ENCODE measurements around the gene PLPP1.

The PLPP1 gene

GRCh38 chr5:55498457-55498856 lies 36.3 kb downstream of the PLPP1 start:
- no peak for DNase-seq

DNA sequence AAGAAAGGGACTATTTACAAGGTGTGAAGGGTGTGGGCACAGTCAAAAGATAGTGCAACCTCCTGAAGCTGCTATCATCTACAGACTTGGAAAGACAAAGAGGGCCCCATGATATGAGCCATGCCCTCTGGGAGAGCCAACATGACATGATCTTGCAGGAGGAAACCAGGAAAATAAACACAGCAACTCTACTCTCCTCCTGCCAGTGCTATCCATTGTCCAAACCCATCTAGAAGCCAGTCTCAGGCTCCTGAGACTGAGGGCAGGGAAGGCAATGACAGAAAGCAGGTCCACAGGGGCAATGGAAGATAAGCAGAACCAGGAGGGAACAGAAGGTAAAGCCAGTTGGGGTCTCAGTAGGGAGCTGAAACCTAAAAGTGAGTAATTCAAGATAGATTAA lies 37.1 kb downstream of the PLPP1 start:
- no peak for DNase-seq

DNA sequence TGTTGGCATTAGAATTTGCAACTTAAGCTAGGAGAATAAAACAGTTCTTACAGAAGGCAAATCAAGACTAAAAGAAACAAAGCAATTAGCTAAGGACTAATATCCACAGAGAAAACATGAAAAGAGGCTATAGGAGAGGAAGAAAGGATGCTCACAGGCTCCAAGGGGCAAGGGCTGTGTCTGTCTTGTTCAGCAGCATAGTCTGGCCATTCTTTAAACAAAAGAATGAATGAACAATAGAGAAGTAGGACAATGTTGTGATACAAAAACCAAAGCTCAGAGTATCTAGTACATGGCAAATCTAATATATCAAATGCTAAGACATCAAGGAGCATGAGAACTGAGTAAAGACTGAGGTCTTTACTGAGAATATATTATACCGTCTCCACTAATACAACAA lies 39.5 kb downstream of the PLPP1 start:
- no peak for DNase-seq

DNA sequence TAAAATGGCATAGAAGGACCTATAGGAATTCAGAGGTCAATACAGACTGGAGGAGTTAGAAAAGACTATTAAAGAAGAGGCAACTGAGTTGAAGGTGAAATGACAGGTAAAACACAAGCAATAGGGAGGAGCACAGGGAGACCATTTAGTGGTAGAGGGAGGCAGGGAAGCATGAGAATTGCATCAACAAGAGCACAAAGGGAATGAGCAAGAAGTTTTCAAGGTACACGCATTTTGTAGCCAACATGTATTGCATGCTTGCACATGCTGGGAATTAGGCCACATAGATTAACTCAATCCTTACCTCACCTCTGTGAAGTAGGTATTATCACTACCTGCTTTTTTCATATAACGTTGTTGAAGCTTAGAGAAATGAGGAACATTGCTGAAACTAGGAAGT lies 42.3 kb downstream of the PLPP1 start:
- DNase-seq: no peak

DNA sequence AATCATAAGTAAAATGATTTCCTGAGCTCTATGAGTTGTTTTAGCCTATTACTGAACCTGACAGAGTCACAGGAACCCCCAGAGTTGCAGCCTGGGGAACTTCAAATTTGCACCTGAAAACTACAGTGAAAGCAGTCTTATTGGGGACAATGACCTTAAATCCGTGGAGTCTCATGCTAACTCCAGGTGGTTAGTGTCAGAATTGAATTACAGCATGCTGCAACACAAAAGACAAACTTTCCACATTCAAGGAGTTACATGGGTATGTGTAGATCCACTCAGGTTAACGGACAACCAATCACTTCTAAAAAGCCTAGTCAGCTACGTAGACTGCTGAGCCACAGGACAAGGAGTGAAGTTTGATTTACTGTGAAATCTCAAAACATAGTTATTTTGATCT lies 49.7 kb downstream of the PLPP1 start:
- DNase-seq: no peak

GRCh38 chr5:55484531-55484930 lies 50.2 kb downstream of the PLPP1 start:
- DNase-seq: no peak

GRCh38 chr5:55483885-55484284 lies 50.9 kb downstream of the PLPP1 start:
- no peak for DNase-seq

GRCh38 chr5:55481293-55481855 lies 53.4 kb downstream of the PLPP1 start:
- DNase-seq: no peak

DNA sequence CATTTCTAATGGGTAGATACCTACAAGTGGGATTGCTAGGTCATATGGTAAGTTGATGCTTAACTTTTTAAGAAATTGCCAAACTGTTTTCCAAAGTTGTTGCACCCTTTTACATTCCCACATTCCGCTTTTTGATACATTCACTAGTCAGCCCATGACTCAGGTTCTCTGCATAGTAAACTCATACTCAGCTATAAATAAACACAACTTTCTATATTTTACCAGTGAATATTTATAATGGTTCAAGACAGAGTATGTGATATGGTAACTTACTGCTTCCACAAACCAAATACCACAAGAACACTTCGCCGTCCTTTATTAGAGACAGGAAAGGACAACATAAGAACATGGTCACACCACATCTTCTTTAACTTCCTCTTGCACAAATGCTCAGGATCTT lies 54.0 kb downstream of the PLPP1 start:
- DNase-seq: no peak

- DNase-seq: no peak
Observed at GRCh38 chr5:55472642-55473041, 62.1 kb downstream of the PLPP1 start.

- DNase-seq: no peak
Observed at GRCh38 chr5:55471468-55471867, 63.3 kb downstream of the PLPP1 start.

- no peak for DNase-seq
Observed at GRCh38 chr5:55470282-55470681, 64.5 kb downstream of the PLPP1 start.

- DNase-seq: no peak
Observed at GRCh38 chr5:55469839-55470238, 64.9 kb downstream of the PLPP1 start.

DNA sequence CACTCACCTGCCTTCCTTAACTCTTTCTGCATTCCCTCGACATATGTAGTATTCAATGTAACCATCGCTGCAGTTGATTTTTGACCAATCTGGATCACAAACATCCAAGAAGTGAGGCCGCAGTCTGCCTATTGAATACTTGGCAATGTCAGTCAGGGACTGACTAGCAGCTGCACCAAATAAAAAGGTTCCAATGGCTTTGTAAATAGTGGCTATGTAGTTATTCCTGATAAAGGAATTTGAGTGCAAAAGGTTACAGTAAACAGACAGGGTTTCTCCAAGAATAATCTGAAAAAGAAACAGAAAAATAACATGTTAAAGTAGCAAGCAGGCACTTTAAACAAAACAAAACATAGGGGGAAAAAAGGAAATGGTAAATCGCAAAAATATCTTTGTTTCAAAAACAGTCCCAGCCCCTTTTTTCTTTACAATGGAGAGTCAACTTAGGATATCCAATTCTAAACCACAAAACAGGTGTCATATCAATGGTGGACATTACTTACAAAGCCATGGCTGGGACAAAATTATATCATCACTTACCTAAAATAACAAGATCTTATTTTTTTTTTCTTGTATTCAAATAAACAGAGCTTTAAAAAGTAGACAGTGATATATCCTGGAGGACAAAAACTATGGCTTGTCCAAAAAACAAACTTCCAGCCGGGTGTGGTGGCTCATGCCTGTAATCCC lies 66.8 kb downstream of the PLPP1 start:
- DNase-seq: no peak

DNA sequence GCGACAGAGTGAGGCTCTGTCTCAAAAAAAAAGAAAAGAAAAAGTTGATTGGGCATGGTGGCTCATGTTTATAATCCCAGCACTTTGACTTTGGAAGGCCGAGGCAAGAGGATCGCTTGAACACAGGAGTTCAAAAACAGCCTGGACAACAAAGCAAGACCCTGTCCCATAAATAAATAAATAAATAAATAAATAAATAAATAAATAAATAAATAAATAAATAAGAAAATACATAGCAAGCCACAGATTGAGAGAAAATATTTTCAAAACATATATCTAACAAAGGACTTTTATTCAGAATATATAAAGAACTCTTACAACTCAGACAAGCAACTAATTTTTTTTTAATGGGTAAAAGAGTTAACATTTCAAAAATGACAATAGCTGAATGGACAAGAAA lies 71.2 kb downstream of the PLPP1 start:
- no peak for DNase-seq

DNA sequence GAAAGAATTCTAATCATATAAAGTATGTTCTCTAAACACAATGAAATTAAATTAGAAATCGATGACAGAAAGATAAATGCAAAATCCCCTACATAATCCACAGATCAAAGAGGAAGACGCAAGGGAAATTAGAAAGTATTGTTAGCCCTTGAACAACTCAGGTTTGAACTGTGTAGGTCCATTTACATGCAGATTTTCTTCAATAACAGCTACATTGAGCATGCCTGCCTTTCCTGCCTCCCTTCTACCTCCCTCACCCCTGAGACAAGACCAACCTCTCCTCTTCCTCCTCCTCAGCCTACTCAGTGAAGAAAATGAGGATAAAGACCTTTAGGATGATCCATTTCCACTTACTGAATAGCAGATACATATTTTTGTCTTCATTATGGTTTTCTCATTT lies 75.2 kb downstream of the PLPP1 start:
- no peak for DNase-seq

DNA sequence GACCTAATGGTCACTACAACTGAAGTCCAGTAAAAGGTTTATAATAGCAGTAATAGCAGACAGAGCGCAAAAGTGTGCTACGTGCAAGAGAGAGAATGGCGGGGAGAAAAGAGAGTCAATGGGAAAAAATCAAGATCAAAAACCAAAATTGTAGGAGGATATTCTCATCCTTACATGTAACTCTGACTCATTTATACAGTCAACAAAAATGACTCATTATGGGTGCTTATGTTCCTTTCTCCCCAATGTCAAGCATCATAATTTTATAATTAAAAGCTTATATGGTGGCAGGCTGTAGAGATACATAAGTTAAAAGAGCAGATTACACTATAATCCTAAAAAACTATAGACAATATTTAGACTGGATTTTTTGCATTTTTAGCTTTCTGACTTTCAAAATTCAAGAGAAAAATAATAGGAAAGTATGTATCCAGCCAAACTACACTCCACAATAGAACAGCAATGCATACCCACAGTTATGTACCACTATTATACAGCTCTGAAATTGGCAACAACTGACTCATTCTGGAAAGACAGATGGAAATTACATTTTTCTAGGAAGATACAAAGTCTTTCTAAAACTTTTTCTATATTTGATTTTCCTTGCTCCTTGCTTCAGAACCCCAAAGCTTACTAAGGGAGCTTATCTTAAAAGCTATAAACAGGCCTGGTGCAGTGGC lies 78.4 kb downstream of the PLPP1 start:
- DNase-seq: no peak

DNA sequence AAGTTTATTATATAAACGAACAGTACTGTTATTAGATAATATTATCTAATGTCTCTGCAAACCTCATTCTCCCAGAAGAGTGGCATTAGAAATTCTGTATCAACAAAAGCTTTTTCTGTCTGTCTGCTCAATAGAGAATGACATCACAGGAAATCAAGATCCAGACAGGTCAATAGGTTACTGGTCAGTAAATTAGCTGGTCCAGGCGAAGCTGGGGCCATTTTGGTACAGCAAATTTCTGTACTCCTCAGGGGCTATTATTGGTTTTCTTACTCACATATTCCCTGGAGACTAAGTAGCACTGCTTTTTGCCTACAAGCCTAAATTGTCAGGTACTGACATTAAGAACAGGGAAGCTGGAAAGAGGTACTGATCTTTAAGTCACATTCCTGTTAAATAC lies 80.5 kb downstream of the PLPP1 start:
- no peak for DNase-seq

DNA sequence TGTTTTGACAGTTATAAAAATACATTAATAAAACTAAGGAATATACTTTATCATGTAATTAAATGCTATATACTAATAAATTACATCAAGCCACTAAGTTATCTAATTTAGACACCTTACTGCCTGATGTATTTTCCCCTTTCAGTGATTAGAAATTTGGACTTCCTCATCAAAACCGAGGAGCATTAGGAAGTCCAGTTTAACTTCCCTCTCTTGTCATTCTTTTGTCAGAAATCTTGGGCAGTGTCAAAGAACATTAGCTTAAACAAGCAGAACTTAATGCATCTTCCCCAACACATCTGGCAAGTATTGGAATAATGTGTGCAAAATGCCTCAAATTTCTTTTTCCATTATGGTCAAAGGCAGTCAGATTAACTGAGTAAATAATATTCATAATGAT lies 81.6 kb downstream of the PLPP1 start:
- DNase-seq: no peak

GRCh38 chr5:55451976-55452375 lies 82.8 kb downstream of the PLPP1 start:
- no peak for DNase-seq

- DNase-seq: no peak
Observed at GRCh38 chr5:55450050-55450765, 84.6 kb downstream of the PLPP1 start.

- no peak for DNase-seq
Observed at GRCh38 chr5:55446640-55447351, 88.0 kb downstream of the PLPP1 start.

- DNase-seq: no peak
Observed at GRCh38 chr5:55445791-55446190, 89.0 kb downstream of the PLPP1 start.

Data from stimulated activated CD4-positive, alpha-beta T cell treated with anti-CD3 and anti-CD28 coated beads, Interleukin-2, amount 100 ng/mL, for 48 hours (primary cell).